Fibroblast of mammary gland (primary cell): ENCODE data around the gene LSR.

Source experiments
- DNase-seq: peaks from one replicate; pipeline ENCODE4 v3.0.0-alpha.2; 2010; ENCODE audit warnings: low read depth
- H3K4me3 ChIP-seq: 2 replicates; pipeline ENCODE4 v1.5.1; 2011; ENCODE audit warnings: low read depth, mild to moderate bottlenecking, low read length, moderate library complexity; ENCODE audit not compliant: control insufficient read depth
- TF ChIP-seq, protein P1 (sequence below): conservative IDR thresholded peaks from 2 replicates; pipeline ENCODE4 v1.5.1; 2011; ENCODE audit warnings: low read depth, low read length, inconsistent platforms; ENCODE audit not compliant: control insufficient read depth, insufficient read depth

Gene LSR

DNA sequence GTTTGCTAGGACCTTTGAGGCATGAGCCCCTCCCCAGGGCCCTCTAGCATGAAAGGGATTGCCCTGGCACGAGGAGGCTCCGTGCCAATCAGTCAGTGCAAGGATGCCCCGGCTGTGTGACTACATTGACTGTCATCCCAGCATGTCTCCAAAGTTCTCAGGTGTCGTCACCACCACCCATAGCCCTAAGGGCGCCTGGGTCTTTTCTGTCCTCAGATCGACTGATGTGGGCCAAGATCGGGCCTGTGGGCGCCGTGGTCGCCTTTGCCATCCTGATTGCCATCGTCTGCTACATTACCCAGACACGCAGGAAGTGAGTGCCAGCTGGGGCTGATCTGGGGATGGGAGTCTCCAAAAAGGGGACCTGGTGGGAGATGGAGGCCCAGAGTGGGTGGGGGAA lies 61.5 kb downstream of the LSR start:
- H3K4me3 ChIP-seq: no peak overlapping the region
- no peak for DNase-seq
- TF ChIP-seq, protein P1, sequence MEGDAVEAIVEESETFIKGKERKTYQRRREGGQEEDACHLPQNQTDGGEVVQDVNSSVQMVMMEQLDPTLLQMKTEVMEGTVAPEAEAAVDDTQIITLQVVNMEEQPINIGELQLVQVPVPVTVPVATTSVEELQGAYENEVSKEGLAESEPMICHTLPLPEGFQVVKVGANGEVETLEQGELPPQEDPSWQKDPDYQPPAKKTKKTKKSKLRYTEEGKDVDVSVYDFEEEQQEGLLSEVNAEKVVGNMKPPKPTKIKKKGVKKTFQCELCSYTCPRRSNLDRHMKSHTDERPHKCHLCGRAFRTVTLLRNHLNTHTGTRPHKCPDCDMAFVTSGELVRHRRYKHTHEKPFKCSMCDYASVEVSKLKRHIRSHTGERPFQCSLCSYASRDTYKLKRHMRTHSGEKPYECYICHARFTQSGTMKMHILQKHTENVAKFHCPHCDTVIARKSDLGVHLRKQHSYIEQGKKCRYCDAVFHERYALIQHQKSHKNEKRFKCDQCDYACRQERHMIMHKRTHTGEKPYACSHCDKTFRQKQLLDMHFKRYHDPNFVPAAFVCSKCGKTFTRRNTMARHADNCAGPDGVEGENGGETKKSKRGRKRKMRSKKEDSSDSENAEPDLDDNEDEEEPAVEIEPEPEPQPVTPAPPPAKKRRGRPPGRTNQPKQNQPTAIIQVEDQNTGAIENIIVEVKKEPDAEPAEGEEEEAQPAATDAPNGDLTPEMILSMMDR: no peak

DNA sequence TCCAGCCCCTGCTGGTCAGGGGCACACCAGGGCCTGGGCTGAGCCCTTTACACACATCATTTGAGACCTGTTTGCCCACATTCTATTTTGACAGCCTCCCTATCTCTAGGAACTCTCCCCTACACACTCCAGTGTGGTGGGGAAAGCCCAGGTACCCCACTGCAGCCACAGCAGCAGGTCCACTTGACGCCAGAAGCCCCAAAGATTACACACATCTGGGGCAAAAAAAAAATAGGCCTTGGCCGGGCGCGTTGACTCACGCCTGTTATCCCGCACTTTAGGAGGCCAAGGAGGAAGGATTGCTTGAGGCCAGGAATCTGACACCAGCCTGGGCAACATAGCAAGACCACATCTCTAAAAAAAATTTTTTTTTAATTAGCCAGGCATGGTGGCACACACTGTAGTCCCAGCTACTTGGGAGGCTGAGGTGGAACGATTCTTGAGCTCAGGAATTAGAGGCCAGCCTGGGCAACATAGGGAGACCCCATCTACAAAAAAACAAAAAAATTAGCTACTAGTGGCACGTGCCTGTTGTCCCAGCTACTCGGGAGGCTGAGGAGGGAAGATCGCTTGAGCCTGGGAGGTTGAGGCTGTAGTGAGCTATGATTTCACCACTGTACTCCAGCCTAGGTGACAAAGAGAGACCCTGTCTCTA lies 62.1 kb downstream of the LSR start:
- TF ChIP-seq, protein P1: no peak
- no peak overlapping the region for H3K4me3 ChIP-seq
- no peak for DNase-seq

DNA sequence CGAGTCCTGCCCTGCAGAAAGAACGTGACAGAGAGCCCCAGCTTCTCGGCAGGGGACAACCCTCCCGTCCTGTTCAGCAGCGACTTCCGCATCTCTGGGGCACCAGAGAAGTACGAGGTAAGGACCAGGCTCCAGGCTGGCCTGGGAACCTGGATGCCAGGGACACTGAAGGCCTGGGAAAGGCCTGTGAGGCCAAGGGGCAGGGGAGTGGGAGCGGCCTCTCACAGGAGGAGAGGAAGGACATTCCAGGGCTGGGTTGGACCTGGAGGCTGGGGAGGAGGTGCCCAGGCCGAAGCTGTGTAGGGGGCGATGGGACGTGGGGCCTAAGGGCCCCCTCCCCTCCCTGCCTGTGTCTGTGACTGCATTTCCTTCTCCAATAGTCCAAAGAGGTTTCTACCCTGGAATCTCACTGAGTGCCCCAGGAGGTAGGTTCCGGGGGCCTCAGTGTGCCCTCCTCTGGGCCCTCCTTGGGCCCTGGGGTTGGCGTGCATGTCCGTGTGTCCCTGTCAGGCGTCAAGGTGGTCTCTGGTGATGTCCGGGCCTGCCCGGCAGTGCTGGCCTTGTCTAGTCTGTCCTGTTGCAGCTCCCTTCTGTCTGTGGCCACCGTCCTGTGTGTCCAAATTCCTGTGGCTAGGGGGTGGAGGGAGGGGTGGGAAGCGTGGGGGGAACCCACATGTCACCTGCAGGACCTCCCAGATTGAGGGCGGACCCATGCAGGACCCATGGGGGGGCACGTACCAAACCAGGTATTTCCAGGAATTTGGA lies 63.3 kb downstream of the LSR start:
- no peak for DNase-seq
- TF ChIP-seq, protein P1: no peak
- H3K4me3 ChIP-seq: no peak overlapping the region

DNA sequence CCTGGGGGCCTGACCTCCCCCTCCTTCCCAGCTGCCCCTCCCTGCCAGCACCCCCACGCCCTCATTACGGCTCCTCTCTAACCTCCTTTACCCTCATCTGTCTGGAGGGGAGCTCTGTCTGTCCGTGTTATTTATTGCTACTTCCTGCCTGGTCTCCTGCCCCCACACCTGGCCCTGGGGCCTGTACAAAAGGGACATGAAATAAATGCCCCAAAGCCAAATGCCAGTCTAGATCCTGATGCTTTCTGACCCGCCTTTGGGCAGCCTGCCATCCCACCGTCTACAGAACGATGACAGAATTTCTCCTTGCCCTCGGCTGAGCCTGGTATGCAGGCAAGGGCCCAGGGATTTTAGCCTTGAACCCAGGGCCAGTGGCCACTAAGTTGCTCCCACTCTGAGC lies 64.8 kb downstream of the LSR start:
- no peak for DNase-seq
- TF ChIP-seq, protein P1: no peak
- no peak overlapping the region for H3K4me3 ChIP-seq

DNA sequence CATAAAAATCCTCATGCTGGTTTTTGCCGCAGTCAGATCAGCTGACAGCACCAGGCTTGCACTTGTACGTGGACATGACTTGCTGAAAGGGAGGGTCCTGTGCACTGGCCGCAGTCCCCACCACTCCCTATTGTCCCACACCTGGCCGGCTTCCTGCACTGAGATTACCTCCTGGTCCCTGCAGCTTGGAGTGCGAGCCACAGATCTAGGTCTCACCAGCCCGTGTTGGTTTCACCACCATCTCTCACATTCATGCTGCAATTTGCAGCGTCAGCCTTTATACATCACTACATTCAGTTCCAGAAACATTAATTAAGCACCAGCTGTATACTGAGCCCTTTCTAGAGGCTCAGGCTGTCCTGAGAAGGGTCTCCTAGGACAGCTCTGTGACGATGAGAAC lies 65.2 kb downstream of the LSR start:
- TF ChIP-seq, protein P1: no peak
- no peak for DNase-seq
- H3K4me3 ChIP-seq: no peak overlapping the region

DNA sequence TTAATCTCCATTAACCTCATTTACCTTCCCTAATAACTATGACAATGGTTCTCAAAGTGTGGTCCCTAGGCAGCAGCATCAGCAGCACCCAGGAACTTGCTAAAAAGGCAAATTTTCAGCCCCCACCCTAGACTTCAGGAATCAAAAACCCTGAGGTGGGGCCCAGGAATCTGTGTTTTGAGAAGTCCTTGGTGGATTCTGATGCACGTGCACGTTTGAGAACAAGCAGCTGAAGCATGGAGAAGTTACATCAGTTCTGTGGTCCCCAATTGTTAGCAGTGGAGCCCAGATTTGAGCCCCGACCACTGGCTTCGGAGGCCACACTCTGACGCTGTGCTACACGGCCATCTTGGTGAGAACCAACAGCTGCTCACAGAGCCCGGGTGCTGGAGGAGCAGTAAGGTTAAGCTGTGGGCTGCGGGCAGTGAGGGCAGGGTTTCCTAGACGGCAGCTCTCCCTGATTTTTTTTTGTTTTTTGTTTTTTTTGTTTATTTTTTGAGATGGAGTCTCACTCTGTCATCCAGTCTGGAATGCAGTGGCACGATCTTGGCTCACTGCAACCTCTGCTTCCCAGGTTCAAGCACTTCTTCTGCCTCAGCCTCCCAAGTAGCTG lies 66.2 kb downstream of the LSR start:
- no peak overlapping the region for H3K4me3 ChIP-seq
- DNase-seq: no peak
- TF ChIP-seq, protein P1: no peak
